Measurements from ENCODE around the gene COX7A2. TPM values are rescaled to one million over a fixed set of nuclear protein-coding genes. Genes with fewer than 3 reads are reported as not detected.

The COX7A2 gene
- total RNA-seq, 1 donor from 2014 or later = 370 TPM

DNA sequence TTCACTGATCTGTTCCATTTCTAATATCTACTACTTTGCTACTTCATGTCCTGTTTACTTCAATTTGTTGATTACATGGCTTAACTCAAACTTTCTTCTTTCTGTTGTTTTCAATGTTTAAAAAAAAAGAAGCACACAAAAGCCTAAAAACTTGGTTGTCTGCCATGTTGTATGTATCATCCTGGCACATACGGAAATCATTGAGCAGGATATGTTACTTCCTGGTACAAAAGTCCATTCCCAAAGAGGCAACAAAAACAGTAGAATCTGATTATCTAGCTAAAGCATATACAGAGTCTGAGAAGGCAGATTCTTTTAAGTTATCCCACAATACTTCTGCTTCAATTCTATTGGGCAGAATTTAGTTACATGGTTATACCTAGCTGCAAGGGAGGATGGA lies 23.2 kb downstream of the COX7A2 start:
- H3K9me3 Mint-ChIP-seq = no peaks in the 10 kb centered on the region
- no peak for TF ChIP-seq CTCF (conservative IDR thresholded peaks at IDR 0.05)
- DNase-seq (ENCODE audit: extremely low spot score, unreplicated experiment) = no peak
- H3K4me1 Mint-ChIP-seq (ENCODE audit: unreplicated experiment) = no peaks in the 10 kb centered on the region
- H3K27ac Mint-ChIP-seq = no peak overlapping the region
- H3K4me3 Mint-ChIP-seq = no peak overlapping the region
- H3K36me3 Mint-ChIP-seq = no peaks in the 10 kb centered on the region
- H3K27me3 Mint-ChIP-seq = peaks cover 13% of the 10 kb centered on the region

DNA sequence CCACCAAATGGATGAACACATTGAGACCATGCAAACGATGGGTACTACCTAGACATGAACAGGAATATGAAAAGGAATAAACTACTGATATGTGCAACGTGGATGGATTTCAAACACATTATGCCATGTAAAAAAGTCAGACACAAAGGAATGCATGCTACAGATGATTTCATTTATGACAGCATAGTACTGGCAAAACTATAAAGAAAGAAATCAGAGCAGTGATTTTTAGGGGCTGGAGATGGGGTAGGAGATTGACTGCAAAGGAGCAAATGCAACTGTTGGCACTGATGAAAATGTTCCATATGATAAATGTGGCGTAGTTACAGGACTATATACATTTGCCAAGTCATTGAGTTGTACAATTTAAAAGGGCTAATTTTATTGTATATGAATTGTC lies 24.3 kb downstream of the COX7A2 start:
- no peak for DNase-seq (ENCODE audit: extremely low spot score, unreplicated experiment)
- H3K27me3 Mint-ChIP-seq = peaks cover 13% of the 10 kb centered on the region
- H3K36me3 Mint-ChIP-seq = no peaks in the 10 kb centered on the region
- H3K9me3 Mint-ChIP-seq = no peaks in the 10 kb centered on the region
- H3K4me3 Mint-ChIP-seq = no peak overlapping the region
- H3K27ac Mint-ChIP-seq = no peak overlapping the region
- no peak for TF ChIP-seq CTCF (conservative IDR thresholded peaks at IDR 0.05)
- H3K4me1 Mint-ChIP-seq (ENCODE audit: unreplicated experiment) = no peaks in the 10 kb centered on the region

GRCh38 chr6:75217193-75217592 lies 26.4 kb downstream of the COX7A2 start:
- Mint-ChIP-seq H3K27ac (no peak overlapping the region), H3K9me3 (no peaks in the 10 kb centered on the region), H3K4me3 (no peak overlapping the region), H3K4me1 (ENCODE audit: unreplicated experiment) (no peaks in the 10 kb centered on the region), H3K27me3 (peaks cover 13% of the 10 kb centered on the region), H3K36me3 (no peaks in the 10 kb centered on the region)
- no peak for TF ChIP-seq CTCF (conservative IDR thresholded peaks at IDR 0.05)
- no peak for DNase-seq (ENCODE audit: extremely low spot score, unreplicated experiment)

DNA sequence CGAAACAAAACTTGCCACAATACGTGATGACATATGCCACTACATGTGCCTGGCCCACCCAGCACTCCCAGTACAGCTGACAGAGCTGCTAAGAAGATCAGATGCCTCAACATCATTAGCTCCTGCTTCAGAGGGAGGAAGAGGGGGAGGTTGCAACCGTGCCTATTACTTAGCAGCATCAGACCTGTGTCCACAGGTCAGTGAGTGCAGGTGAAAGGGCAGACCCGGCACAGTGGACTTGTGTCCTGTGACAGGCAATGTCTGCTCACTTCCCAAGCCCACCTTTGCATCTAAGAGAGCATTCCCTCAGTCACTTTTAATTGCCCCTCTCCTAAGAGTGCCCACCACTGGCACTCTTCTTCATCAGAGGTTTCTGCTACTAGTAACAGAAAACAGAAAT lies 28.3 kb downstream of the COX7A2 start:
- Mint-ChIP-seq H3K4me3 (no peak overlapping the region), H3K9me3 (no peaks in the 10 kb centered on the region), H3K27me3 (peaks cover 17% of the 10 kb centered on the region), H3K27ac (no peak overlapping the region), H3K4me1 (ENCODE audit: unreplicated experiment) (no peaks in the 10 kb centered on the region), H3K36me3 (no peaks in the 10 kb centered on the region)
- no peak for DNase-seq (ENCODE audit: extremely low spot score, unreplicated experiment)
- no peak for TF ChIP-seq CTCF (conservative IDR thresholded peaks at IDR 0.05)

DNA sequence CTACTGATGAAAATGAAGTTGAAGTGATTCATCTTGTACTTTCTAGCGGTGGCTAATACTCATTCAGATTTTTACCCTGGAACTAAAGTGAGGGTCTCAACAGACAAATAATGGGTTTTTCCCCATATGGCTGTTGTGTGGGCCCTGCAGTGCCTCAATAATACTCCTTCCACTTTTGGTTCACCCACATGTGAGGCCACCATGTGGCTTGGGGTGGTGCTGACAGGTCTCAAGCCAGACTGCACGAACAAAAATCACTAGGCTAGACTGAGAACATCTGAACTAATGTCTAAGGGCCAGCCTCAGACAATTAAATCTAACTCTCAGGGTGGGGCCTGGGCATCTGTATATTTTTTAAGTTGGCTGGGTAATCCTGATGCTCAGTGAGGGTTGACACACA lies 29.9 kb downstream of the COX7A2 start:
- Mint-ChIP-seq H3K4me1 (ENCODE audit: unreplicated experiment) (peaks cover 5% of the 10 kb centered on the region), H3K27me3 (peaks cover 27% of the 10 kb centered on the region), H3K27ac (no peak overlapping the region), H3K36me3 (no peaks in the 10 kb centered on the region), H3K9me3 (no peaks in the 10 kb centered on the region), H3K4me3 (no peak overlapping the region)
- peak; percentile 28 for TF ChIP-seq CTCF (conservative IDR thresholded peaks at IDR 0.05)
- no peak for DNase-seq (ENCODE audit: extremely low spot score, unreplicated experiment)

GRCh38 chr6:75213112-75213511 lies 30.5 kb downstream of the COX7A2 start:
- H3K27me3 Mint-ChIP-seq = peaks cover 33% of the 10 kb centered on the region
- peaks cover 10% of the 10 kb centered on the region for H3K4me1 Mint-ChIP-seq (ENCODE audit: unreplicated experiment)
- no peak for DNase-seq (ENCODE audit: extremely low spot score, unreplicated experiment)
- no peak overlapping the region for H3K27ac Mint-ChIP-seq
- no peak overlapping the region for H3K4me3 Mint-ChIP-seq
- H3K36me3 Mint-ChIP-seq = no peaks in the 10 kb centered on the region
- no peak for TF ChIP-seq CTCF (conservative IDR thresholded peaks at IDR 0.05)
- no peaks in the 10 kb centered on the region for H3K9me3 Mint-ChIP-seq
